ENCODE data around the gene LIN54.
"Not testable (repeated sequence)": the region's sequence is repeated elsewhere in the genome, so short reads cannot be mapped to it uniquely, and the experiment has no call there.

The LIN54 gene

GRCh38 chr4:82947498-82947897, 63.1 kb downstream of the LIN54 start:
- DNase-seq (ENCODE audit: low read depth, low spot score) = no peak

GRCh38 chr4:82939414-82939813, 71.2 kb downstream of the LIN54 start:
- DNase-seq (ENCODE audit: low read depth, low spot score) = no peak

GRCh38 chr4:82934441-82934840, 76.2 kb downstream of the LIN54 start:
- DNase-seq (ENCODE audit: low read depth, low spot score) = no peak

GRCh38 chr4:82930848-82931755, 79.5 kb downstream of the LIN54 start:
- DNase-seq (ENCODE audit: low read depth, low spot score) = no peak

- DNase-seq (ENCODE audit: low read depth, low spot score) = no peak
Measured at GRCh38 chr4:82921795-82922194, 88.8 kb downstream of the LIN54 start.

GRCh38 chr4:82919386-82919785, 91.2 kb downstream of the LIN54 start:
- DNase-seq (ENCODE audit: low read depth, low spot score) = no peak

- DNase-seq (ENCODE audit: low read depth, low spot score) = no peak
Measured at GRCh38 chr4:82918091-82918490, 92.5 kb downstream of the LIN54 start.

GRCh38 chr4:82913968-82914367, 96.7 kb downstream of the LIN54 start:
- DNase-seq (ENCODE audit: low read depth, low spot score) = not testable (repeated sequence)

- no peak for DNase-seq (ENCODE audit: low read depth, low spot score)
Measured at GRCh38 chr4:82913305-82913704, 97.3 kb downstream of the LIN54 start.

GRCh38 chr4:82909326-82909725, 101.3 kb downstream of the LIN54 start:
- DNase-seq (ENCODE audit: low read depth, low spot score) = no peak

GRCh38 chr4:82906469-82906868, 104.2 kb downstream of the LIN54 start:
- no peak for DNase-seq (ENCODE audit: low read depth, low spot score)

GRCh38 chr4:82905205-82905604, 105.4 kb downstream of the LIN54 start:
- no peak for DNase-seq (ENCODE audit: low read depth, low spot score)

- no peak for DNase-seq (ENCODE audit: low read depth, low spot score)
Measured at GRCh38 chr4:82903737-82904136, 106.9 kb downstream of the LIN54 start.

- no peak for DNase-seq (ENCODE audit: low read depth, low spot score)
Measured at GRCh38 chr4:82901183-82901718, 109.4 kb downstream of the LIN54 start.

GRCh38 chr4:82900411-82901182, 110.0 kb downstream of the LIN54 start, which contains the start of gene THAP9:
Gene THAP9, plus strand, starts transcription at chr4:82900735. Its CDS starts 68 bp downstream, at chr4:82900803.
- DNase-seq (ENCODE audit: low read depth, low spot score) = peak; percentile 99

- DNase-seq (ENCODE audit: low read depth, low spot score) = no peak
Measured at GRCh38 chr4:82900066-82900410, 110.6 kb downstream of the LIN54 start.

- no peak for DNase-seq (ENCODE audit: low read depth, low spot score)
Measured at GRCh38 chr4:82899374-82900065, 111.1 kb downstream of the LIN54 start.

GRCh38 chr4:82898322-82899243, 112.0 kb downstream of the LIN54 start:
- no peak for DNase-seq (ENCODE audit: low read depth, low spot score)

GRCh38 chr4:82896755-82897154, 113.9 kb downstream of the LIN54 start:
- DNase-seq (ENCODE audit: low read depth, low spot score) = no peak

GRCh38 chr4:82893942-82894341, 116.7 kb downstream of the LIN54 start:
- no peak for DNase-seq (ENCODE audit: low read depth, low spot score)

- no peak for DNase-seq (ENCODE audit: low read depth, low spot score)
Measured at GRCh38 chr4:82892467-82892802, 118.2 kb downstream of the LIN54 start.
